Mucosa of descending colon (tissue), 3 donors: Measurements from ENCODE around the gene PRKCD. TPM values are rescaled to one million over a fixed set of nuclear protein-coding genes. Genes with fewer than 3 reads are reported as not detected.

Experiments
- ATAC-seq: fragments of 200-7000 bp; cut with Tn5 transposase; one replicate; pipeline ENCODE4 v1.9.1; 2020; ENCODE audit warnings: mild to moderate bottlenecking, moderate library complexity
- DNase-seq, 3 donors: peaks; one replicate each; pipeline ENCODE4 v3.0.0-alpha.2; 2020
- H3K36me3 ChIP-seq: fragments of 200-600 bp; one replicate; pipeline ENCODE4 v1.8.0; 2021; ENCODE audit warnings: low read depth, mild to moderate bottlenecking
- H3K4me1 ChIP-seq: fragments of 200-600 bp; one replicate; pipeline ENCODE4 v1.8.0; 2021; ENCODE audit warnings: low read depth, mild to moderate bottlenecking
- H3K4me3 ChIP-seq: fragments of 200-600 bp; one replicate; pipeline ENCODE4 v1.8.0; 2021; ENCODE audit warnings: mild to moderate bottlenecking
- H3K9me3 ChIP-seq: fragments of 200-600 bp; one replicate; pipeline ENCODE4 v1.8.0; 2021; ENCODE audit warnings: mild to moderate bottlenecking
- intact Hi-C, 2 donors: fragments of 100-400 bp; cut with DNase I in 1 of 2; cut with micrococcal nuclease in 1 of 2; formaldehyde crosslinking; loops; one replicate each; pipeline versions ENCODE4 v1.11.0 to v1.11.1; 2022; cut with DNase I, micrococcal nuclease
- total RNA-seq, 3 donors: library from RNA; stranded (reverse); fragmentation: NEBNext Ultra II Directional in 2 of 3; extraction: Animal tissue kit (Norgen Biotek cat#: 25700) in 2 of 3; gene quantifications; one replicate each; pipeline versions ENCODE4 v1.2.1 to v1.2.4, GENCODE V29; 2021 to 2023
- TF ChIP-seq, protein P1 (sequence below): fragments of 200-600 bp; IDR thresholded peaks from one replicate; pipeline ENCODE4 v1.8.0; 2022; ENCODE audit warnings: antibody characterized with exemption, mild to moderate bottlenecking
- donor health status: DM: no; HTN: no; CAD: no; lungs with moderate emphysema.
- donor health status: DM: no; HTN: no; CAD: no.
- donor health status: DM: no; HTN: yes; CAD: no.

The PRKCD gene
- total RNA-seq, 3 donors from 2014 or later: 46.8 to 87.9 (median 83.4) TPM

DNA sequence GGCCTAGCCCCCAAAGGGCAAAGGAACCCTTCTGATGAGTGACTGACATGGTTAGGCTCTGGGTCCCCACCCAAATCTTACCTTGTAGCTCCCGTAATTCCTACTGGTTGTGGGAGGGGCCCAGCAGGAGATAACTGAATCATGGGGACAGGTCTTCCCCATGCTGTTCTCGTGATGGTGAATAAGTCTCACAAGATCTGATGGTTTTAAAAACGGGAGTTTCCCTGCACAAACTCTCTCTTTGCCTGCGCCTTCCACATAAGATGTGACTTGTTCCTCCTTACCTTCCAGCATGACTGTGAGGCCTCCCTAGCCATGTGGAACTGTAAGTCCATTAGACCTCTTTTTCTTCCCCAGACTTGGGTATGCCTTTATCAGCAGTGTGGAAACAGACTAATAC is 77.9 kb downstream of the PRKCD start:
- no peak for DNase-seq
- no peak for ATAC-seq
- Histone ChIP-seq H3K9me3 (no peaks in the 10 kb centered on the region), H3K4me3 (no peak overlapping the region), H3K4me1 (peaks cover 24% of the 10 kb centered on the region), H3K36me3 (no peaks in the 10 kb centered on the region)
- TF ChIP-seq, protein P1, sequence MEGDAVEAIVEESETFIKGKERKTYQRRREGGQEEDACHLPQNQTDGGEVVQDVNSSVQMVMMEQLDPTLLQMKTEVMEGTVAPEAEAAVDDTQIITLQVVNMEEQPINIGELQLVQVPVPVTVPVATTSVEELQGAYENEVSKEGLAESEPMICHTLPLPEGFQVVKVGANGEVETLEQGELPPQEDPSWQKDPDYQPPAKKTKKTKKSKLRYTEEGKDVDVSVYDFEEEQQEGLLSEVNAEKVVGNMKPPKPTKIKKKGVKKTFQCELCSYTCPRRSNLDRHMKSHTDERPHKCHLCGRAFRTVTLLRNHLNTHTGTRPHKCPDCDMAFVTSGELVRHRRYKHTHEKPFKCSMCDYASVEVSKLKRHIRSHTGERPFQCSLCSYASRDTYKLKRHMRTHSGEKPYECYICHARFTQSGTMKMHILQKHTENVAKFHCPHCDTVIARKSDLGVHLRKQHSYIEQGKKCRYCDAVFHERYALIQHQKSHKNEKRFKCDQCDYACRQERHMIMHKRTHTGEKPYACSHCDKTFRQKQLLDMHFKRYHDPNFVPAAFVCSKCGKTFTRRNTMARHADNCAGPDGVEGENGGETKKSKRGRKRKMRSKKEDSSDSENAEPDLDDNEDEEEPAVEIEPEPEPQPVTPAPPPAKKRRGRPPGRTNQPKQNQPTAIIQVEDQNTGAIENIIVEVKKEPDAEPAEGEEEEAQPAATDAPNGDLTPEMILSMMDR: no peak
- intact Hi-C loops: no loop called here

DNA sequence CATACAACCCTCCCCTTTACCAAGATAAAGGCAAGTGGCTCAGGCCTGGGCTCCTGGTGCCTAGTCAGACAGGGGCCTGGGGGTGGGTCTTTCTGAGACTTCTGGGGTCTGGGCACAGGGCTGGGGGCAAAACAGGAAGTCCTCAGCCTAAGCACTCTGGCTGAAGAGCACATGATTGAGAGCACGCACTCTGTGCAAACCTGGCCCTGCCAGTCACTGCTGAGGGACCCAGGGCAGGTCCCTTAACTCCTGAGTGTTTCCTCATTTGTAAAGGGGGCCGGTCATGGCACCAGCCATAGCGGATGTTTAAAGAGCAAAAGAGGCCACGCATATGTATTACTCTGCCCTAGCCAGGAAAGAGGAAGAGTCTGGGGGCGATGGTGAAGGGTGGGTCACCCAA is 78.8 kb downstream of the PRKCD start:
- Histone ChIP-seq H3K36me3 (no peaks in the 10 kb centered on the region), H3K4me1 (peaks cover 24% of the 10 kb centered on the region)

DNA sequence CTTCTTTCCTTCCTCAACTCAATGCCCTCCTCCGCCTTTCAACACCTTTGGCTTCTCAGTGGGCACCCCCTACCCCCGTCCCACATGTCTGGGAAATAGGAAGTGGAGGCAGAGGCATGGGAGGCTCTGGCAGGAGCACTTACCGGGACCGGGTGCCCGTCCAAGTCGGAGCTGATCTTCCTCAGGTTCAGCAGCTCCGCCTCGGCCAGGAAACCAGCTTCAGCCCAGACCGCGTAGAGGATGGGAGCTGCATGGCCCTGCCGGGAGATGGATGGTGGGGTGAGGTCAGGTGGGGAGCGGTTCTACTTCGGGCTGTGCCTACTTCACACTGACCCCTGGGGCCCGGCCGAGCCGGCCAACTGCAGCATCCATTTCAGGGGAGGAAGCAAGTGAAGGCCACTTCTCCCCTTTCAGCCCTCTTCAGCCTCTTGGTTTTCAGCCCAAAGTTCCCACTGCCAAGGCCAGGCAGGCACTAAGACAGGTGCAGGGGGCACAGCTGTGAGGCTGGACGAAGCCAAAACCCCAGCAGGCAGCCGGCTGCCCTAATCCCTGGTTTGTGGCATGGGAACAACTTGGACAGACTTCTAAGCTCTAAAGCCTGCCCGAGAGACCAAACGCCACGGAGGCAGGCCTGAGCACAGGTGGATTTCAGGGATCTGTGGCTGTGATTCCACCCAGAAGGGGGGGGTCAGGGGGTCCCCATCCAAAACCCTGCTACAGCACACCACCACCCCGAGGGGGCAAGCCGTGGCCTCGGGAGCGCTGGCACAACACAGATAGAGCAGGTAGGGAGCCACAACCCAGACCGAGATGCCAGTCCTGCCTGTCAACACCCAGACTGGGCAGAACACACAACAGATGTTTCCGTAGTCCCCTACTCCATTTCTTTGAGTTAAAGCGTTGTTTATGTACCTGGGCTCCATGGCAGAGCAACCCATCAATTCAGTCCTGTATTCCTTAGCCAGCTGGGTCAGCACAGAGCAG is 80.3 kb downstream of the PRKCD start:
- Histone ChIP-seq H3K4me3 (no peak overlapping the region), H3K36me3 (no peaks in the 10 kb centered on the region), H3K4me1 (peaks cover 21% of the 10 kb centered on the region), H3K9me3 (no peaks in the 10 kb centered on the region)
- DNase-seq: no peak
- TF ChIP-seq, protein P1: no peak
- ATAC-seq: no peak
- intact Hi-C loops: no loop called here

More for the DNA sequence above, 78.8 kb downstream of the PRKCD start:
- no peak for ATAC-seq
- H3K9me3 ChIP-seq: no peaks in the 10 kb centered on the region
- intact Hi-C loops: no loop called here
- no peak for DNase-seq
- no peak overlapping the region for H3K4me3 ChIP-seq
- TF ChIP-seq, protein P1: no peak

DNA sequence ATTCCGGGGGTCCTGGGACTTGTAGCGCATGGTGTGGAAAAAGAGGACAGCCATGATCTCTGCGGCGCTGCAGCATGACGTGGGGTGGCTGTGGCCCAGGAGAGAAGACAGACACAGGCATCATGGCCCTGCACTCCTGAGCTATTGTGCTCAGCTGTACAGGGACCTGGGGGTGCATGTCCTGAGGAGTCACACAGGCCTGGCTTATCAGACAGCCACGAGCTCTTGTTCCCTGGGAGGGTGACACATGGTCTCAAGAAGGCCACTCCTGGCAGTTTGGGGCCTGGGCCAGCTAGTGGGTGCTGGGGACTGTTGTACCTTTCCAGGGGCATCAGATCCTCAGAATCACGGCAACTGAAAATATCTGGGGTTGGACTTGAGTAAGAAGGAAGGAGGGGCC is 81.1 kb downstream of the PRKCD start:
- intact Hi-C loops: no loop called here
- no peak for DNase-seq
- ATAC-seq: no peak
- no peak overlapping the region for H3K4me3 ChIP-seq
- no peaks in the 10 kb centered on the region for H3K36me3 ChIP-seq
- peaks cover 14% of the 10 kb centered on the region for H3K4me1 ChIP-seq
- TF ChIP-seq, protein P1: no peak
- no peaks in the 10 kb centered on the region for H3K9me3 ChIP-seq

Other genes with a start within 250 kb of the PRKCD start
- 10 to 100 TPM; 19.7 to 22.8 (median 19.8) TPM for gene SFMBT1, start 115.1 kb upstream of the PRKCD start, total RNA-seq
- gene RFT1, start 30.8 kb upstream of the PRKCD start, total RNA-seq: 10 to 100 TPM; 14.7 to 18.7 (median 15.2) TPM
- gene TKT, start 94.8 kb downstream of the PRKCD start, total RNA-seq: 100 to 1,000 TPM; 180 to 260 (median 226) TPM
- 10 to 100 TPM; 20.7 to 28.2 (median 21.3) TPM for gene DCP1A, start 186.3 kb downstream of the PRKCD start, total RNA-seq